GM12874 (cell line): ENCODE measurements around the gene SIRT6.

Experiments
- CTCF ChIP-seq: IDR thresholded peaks from 2 replicates; pipeline ENCODE4 v1.5.1; 2011; ENCODE audit warnings: low read depth, mild to moderate bottlenecking, control low read depth, low read length, moderate library complexity; ENCODE audit not compliant: insufficient read depth

The SIRT6 gene

DNA sequence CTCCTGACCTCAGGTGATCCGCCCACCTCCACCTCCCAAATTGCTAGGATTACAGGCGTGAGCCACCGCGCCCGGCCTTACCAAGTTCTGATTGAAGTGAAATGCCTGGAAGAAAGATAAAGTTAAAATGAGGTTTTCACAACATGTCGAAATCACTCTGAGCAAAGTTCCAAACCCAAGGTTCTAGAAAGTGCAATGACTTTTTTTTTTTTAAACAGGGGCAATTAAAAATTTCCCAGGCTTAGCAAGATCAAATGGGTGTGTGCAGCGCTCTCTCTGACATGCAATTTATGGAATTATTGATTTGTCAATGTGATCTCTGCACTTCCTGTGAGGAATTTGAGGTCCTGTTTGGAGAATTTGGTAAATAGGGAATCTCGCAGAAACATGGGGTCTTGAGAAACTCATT, 45.7 kb downstream of the SIRT6 start:
- TF ChIP-seq CTCF: no peak

- TF ChIP-seq CTCF: no peak
Observed at GRCh38 chr19:4134351-4134750, 48.0 kb downstream of the SIRT6 start.

GRCh38 chr19:4130744-4131438, 51.5 kb downstream of the SIRT6 start:
- TF ChIP-seq CTCF: no peak

DNA sequence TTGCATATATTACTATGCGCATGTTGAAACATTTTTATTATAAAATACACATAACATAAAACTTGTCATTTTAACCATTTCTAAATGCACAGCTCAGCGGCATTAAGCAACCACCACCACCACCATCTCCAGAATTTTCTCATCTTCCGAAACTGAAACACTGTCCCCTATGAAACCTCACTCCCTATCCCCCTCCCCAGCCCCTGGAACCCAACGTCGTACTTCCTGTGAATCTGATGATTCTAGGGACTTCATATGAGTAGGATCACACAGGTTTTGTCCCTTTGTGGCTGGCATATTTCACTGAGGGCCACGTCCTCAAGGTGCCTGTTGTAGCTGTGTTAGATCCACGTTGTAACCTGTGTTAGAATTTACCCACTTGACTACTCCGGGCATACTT, 57.7 kb downstream of the SIRT6 start:
- no peak for TF ChIP-seq CTCF
